Body of pancreas (tissue), 4 donors: ENCODE results near the gene RGS6. TPM values are rescaled to one million over a fixed set of nuclear protein-coding genes. Genes with fewer than 3 reads are reported as not detected.

ENCODE experiments used
- ATAC-seq: fragments of 150-250 bp; one replicate; pipeline ENCODE4 v1.9.1; 2016
- DNase-seq, 4 donors: peaks; one replicate each; pipeline ENCODE4 v3.0.0-alpha.2; 2019
- H3K27ac ChIP-seq, 4 donors: fragments of 200-600 bp; sonication (generic); 1 replicate in 3 of 4; 2 replicates in 1 of 4; pipeline versions ENCODE4 v1.5.1 to v1.6.1; 2016 to 2019; ENCODE audit warnings: mild to moderate bottlenecking in 1 of 4, mixed read lengths in 1 of 4, moderate library complexity in 1 of 4
- H3K27me3 ChIP-seq, 2 donors: fragments of 200-600 bp; sonication (generic); one replicate each; pipeline ENCODE4 v1.6.0; 2016; ENCODE audit warnings: mild to moderate bottlenecking in 1 of 2
- H3K36me3 ChIP-seq, 2 donors: fragments of 200-600 bp; sonication (generic); replicated peaks in 1 of 2; 2 replicates each; pipeline ENCODE4 v1.5.1; 2016; ENCODE audit warnings: low read depth in 2 of 2; ENCODE audit not compliant: insufficient read depth in 1 of 2
- H3K4me1 ChIP-seq: fragments of 200-600 bp; sonication (generic); one replicate; pipeline ENCODE4 v1.6.0; 2016
- H3K4me3 ChIP-seq, 2 donors: fragments of 200-600 bp; sonication (generic); 1 replicate in 1 of 2; 2 replicates in 1 of 2; pipeline ENCODE4 v1.5.1; 2016 to 2019
- H3K9me3 ChIP-seq, 3 donors: fragments of 200-600 bp; sonication (generic); 1 replicate in 2 of 3; 2 replicates in 1 of 3; pipeline ENCODE4 v1.5.1; 2016
- POLR2A ChIP-seq, 3 donors: fragments of 450-650 bp; IDR thresholded peaks; one replicate each; pipeline ENCODE4 v1.6.1; 2016; ENCODE audit warnings: antibody characterized with exemption in 3 of 3, mild to moderate bottlenecking in 2 of 3
- WGBS, 2 donors: methylation state at CpG; one replicate each; pipeline ENCODE4 v1.1.5; 2017; 5-methylcytosine and 5-hydroxymethylcytosine counted together
- intact Hi-C: fragments of 100-400 bp; cut with DNase I; formaldehyde crosslinking; loops from one replicate; pipeline ENCODE4 v1.15.1; 2023
- total RNA-seq, 2 donors: library from RNA; depleted of rRNA; stranded (reverse); fragments of >200 nt; gene quantifications; one replicate each; pipeline ENCODE4 v1.1.0, GENCODE V29; 2016
- TF ChIP-seq, protein P1 (sequence below), 7 experiments: fragments of 450-650 bp in 4 of 7; fragments of 200-600 bp in 3 of 7; sonication (generic) in 3 of 7; IDR thresholded peaks; one replicate each; pipeline ENCODE4 v1.5.1; 2016 to 2019; ENCODE audit warnings: antibody characterized with exemption in 7 of 7

Gene RGS6
- total RNA-seq, 2 donors from 2014 or later: 0.26 to 1.3 TPM

DNA sequence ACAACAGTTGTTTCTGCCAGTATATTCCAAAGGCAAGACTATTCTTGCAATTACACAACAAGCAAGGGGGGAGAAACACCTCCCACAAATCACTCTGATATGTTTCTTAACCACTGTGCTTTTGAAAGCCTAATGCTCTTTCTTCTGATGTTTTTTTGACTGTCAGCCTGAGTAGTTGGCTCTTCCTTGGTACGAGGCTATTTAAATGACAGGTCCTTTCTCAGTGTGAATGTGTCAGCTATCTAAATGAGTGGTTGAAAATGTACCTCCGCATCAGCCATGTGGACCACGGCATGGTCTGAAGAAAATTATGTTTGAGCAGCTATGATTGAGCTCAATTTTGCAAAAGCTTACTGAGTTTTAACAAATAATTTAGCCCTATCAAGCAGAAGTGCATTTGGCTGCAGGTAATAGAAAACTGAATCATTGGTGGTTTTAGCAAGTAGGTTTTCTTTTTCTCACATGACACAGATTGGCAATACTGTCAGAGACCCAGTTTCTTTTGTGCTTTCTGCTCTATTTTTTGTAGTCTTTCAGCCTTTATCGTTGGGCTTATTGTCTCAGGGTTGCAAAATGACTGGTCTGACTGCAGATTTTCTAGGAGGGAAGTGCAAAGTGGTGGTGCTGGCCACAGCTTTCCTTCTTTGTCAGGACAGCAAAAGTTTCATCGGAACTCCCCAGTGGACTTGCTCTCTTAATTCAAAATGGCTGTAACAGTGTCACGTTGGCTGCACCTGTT, 162.8 kb downstream of the RGS6 start:
- DNase-seq (no peak), ATAC-seq (no peak)
- no peaks in the 10 kb centered on the region for H3K36me3 ChIP-seq
- no peaks in the 10 kb centered on the region for H3K27me3 ChIP-seq
- H3K4me1 ChIP-seq: no peaks in the 10 kb centered on the region
- intact Hi-C loops: no loop called here
- H3K4me3 ChIP-seq: no peak overlapping the region
- 58 to 64% methylated on average over 6 of the region's 6 CpGs for WGBS, 2 donors
- H3K9me3 ChIP-seq: no peaks in the 10 kb centered on the region
- TF ChIP-seq POLR2A (IDR thresholded peaks at IDR 0.05): no peak
- TF ChIP-seq, protein P1, sequence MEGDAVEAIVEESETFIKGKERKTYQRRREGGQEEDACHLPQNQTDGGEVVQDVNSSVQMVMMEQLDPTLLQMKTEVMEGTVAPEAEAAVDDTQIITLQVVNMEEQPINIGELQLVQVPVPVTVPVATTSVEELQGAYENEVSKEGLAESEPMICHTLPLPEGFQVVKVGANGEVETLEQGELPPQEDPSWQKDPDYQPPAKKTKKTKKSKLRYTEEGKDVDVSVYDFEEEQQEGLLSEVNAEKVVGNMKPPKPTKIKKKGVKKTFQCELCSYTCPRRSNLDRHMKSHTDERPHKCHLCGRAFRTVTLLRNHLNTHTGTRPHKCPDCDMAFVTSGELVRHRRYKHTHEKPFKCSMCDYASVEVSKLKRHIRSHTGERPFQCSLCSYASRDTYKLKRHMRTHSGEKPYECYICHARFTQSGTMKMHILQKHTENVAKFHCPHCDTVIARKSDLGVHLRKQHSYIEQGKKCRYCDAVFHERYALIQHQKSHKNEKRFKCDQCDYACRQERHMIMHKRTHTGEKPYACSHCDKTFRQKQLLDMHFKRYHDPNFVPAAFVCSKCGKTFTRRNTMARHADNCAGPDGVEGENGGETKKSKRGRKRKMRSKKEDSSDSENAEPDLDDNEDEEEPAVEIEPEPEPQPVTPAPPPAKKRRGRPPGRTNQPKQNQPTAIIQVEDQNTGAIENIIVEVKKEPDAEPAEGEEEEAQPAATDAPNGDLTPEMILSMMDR (IDR thresholded peaks at IDR 0.05): no peak
- no peak overlapping the region for H3K27ac ChIP-seq

DNA sequence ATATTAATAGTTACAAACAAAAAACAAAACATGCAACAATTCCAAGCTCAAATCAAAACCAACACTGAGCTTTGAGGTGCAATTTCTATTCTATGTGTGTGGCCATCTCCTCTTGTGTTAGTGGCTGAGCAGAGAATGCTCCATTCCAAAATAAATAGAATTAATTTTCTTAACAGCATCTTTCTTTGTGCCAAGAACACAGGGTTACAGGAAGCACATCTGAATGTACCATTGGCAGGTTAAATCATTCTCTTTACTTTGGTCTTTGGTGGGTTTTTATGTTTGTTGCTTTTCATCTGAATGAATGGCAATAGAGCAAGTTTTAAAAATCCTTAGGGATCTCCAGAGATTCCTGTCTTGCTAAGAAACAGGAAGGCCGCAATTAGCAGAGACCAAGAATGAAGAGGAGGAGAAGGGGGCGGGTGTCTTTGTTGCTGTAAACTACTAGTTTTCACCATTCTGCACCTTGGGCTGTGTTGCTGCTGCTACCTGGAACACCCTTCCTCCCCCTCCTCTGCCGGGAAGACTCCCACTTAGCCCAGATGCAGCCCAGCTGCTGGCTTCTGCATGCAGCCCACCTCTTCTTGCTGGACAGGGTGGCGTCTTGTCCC, 165.0 kb downstream of the RGS6 start:
- no peak for DNase-seq
- intact Hi-C loops: no loop called here
- WGBS, 2 donors: 54 to 56% methylated on average over 4 of the region's 4 CpGs

DNA sequence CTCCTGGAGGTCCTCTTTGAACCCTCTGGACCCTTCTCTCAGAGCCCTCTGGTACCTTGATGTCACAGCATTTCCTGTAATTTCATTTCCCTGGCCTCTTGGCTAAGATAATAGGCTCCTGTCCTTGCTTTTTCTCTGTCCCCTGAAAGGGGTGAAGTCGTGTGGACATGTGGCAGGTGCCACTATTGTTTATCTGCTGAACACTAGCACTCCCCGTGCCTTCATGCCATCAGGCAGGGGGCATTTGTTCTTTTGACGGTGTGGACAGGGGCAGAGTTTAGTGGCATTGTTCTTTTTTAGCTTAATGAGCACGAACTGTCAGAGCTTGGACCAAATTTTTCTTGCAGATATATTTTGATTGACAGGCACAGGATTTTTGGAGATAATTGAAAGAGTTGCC, 166.0 kb downstream of the RGS6 start:
- DNase-seq (no peak), ATAC-seq (no peak)
- Histone ChIP-seq H3K9me3 (no peaks in the 10 kb centered on the region), H3K4me1 (no peaks in the 10 kb centered on the region), H3K27me3 (no peaks in the 10 kb centered on the region), H3K4me3 (no peak overlapping the region), H3K36me3 (no peaks in the 10 kb centered on the region), H3K27ac (no peak overlapping the region)
- WGBS, 2 donors: 29 to 35% methylated on average over 4 of the region's 4 CpGs
- TF ChIP-seq, protein P1 (IDR thresholded peaks at IDR 0.05): no peak
- TF ChIP-seq POLR2A (IDR thresholded peaks at IDR 0.05): no peak
- intact Hi-C loops: no loop called here

More for the DNA sequence above, 165.0 kb downstream of the RGS6 start:
- H3K36me3 ChIP-seq: no peaks in the 10 kb centered on the region
- no peak overlapping the region for H3K4me3 ChIP-seq
- ATAC-seq: no peak
- H3K27me3 ChIP-seq: no peaks in the 10 kb centered on the region
- no peaks in the 10 kb centered on the region for H3K4me1 ChIP-seq
- H3K9me3 ChIP-seq: no peaks in the 10 kb centered on the region
- H3K27ac ChIP-seq: no peak overlapping the region
- TF ChIP-seq, protein P1 (IDR thresholded peaks at IDR 0.05): no peak
- no peak for TF ChIP-seq POLR2A (IDR thresholded peaks at IDR 0.05)

DNA sequence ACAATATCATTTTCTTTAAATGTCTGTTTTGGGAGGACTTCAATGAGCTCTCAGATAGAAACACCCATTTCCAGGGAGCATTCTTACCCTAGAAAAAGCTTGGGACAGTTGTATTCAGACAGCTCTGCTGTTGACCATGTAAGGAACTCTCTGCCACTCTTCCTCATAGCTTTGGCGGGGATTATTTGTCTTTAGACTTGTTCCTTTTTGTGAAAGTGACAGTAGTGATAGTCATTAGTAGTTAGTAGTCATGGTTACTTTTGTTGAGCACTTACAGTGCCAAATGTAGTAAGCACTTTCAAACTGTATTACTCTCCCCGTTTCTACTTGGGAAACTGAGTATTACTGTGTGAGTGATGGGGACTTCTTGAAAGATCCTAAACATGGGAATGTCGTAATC, 167.3 kb downstream of the RGS6 start:
- 62 to 73% methylated on average over 3 of the region's 3 CpGs for WGBS, 2 donors
- H3K27ac ChIP-seq: no peak overlapping the region
- TF ChIP-seq POLR2A (IDR thresholded peaks at IDR 0.05): no peak
- TF ChIP-seq, protein P1 (IDR thresholded peaks at IDR 0.05): no peak
- no peak overlapping the region for H3K4me3 ChIP-seq
- DNase-seq (no peak), ATAC-seq (no peak)
- intact Hi-C loops: no loop called here
- H3K9me3 ChIP-seq: no peaks in the 10 kb centered on the region
- H3K27me3 ChIP-seq: no peaks in the 10 kb centered on the region
- H3K36me3 ChIP-seq: no peaks in the 10 kb centered on the region
- no peaks in the 10 kb centered on the region for H3K4me1 ChIP-seq
